SK-N-MC (cell line): ENCODE data around the gene GABBR2.

Experiments used
- EZH2 ChIP-seq: fragments of 200-600 bp; sonication (generic); IDR thresholded peaks from one replicate; pipeline ENCODE4 v1.6.1; 2017; ENCODE audit warnings: antibody characterized with exemption
- FOXP2 ChIP-seq: optimal IDR thresholded peaks from 2 replicates; pipeline ENCODE3; 2011; ENCODE audit warnings: mild to moderate bottlenecking, moderate library complexity; ENCODE audit not compliant: insufficient read depth; ENCODE audit errors: extremely low read length, control extremely low read depth
- POLR2AphosphoS5 ChIP-seq: IDR thresholded peaks from 2 replicates; pipeline ENCODE4 v1.6.1; 2012; ENCODE audit warnings: mild to moderate bottlenecking, low read depth, low read length, borderline replicate concordance

- no peak for TF ChIP-seq POLR2AphosphoS5
- no peak for TF ChIP-seq EZH2
- no peak for TF ChIP-seq FOXP2
Measured at GRCh38 chr9:98331536-98332259, 377.0 kb downstream of the GABBR2 start.
